WTC11 (cell line): ENCODE results near the gene ELP5. TPM values are rescaled to one million over a fixed set of nuclear protein-coding genes. Genes with fewer than 3 reads are reported as not detected.
A peak's percentile ranks its signal among the peaks of the same experiment; 100 is the strongest.

Source experiments
- ATF6 ChIP-seq: sonication (generic); formaldehyde crosslinking; IDR thresholded peaks from 2 replicates; pipeline ENCODE4 v1.8.1; 2023; ENCODE audit warnings: mild to moderate bottlenecking, missing genetic modification reagents
- CREB1 ChIP-seq: sonication (generic); formaldehyde crosslinking; IDR thresholded peaks from 2 replicates; pipeline ENCODE4 v1.8.0; 2023; ENCODE audit warnings: mild to moderate bottlenecking, missing genetic modification reagents
- E2F1 ChIP-seq: sonication (generic); formaldehyde crosslinking; IDR thresholded peaks from 2 replicates; pipeline ENCODE4 v1.8.0; 2022; ENCODE audit warnings: mild to moderate bottlenecking, missing genetic modification reagents
- E2F4 ChIP-seq: sonication (generic); formaldehyde crosslinking; IDR thresholded peaks from 2 replicates; pipeline ENCODE4 v1.8.1; 2022; ENCODE audit warnings: low read depth, mild to moderate bottlenecking, moderate library complexity, missing genetic modification reagents, borderline replicate concordance
- EMX1 ChIP-seq: fragments of 250-450 bp; sonication (Bioruptor Pico); IDR thresholded peaks from 2 replicates; pipeline ENCODE4 v1.8.0; 2021; ENCODE audit warnings: mild to moderate bottlenecking
- FOXJ3 ChIP-seq: sonication (generic); formaldehyde crosslinking; IDR thresholded peaks from 2 replicates; pipeline ENCODE4 v1.9.0; 2021; ENCODE audit warnings: missing genetic modification reagents, mild to moderate bottlenecking, borderline replicate concordance
- HMGXB4 ChIP-seq: sonication (generic); formaldehyde crosslinking; IDR thresholded peaks from 2 replicates; pipeline ENCODE4 v1.8.1; 2023; ENCODE audit warnings: mild to moderate bottlenecking, moderate library complexity, missing genetic modification reagents
- NFE2L1 ChIP-seq: sonication (generic); formaldehyde crosslinking; IDR thresholded peaks from 2 replicates; pipeline ENCODE4 v1.8.1; 2023; ENCODE audit warnings: missing genetic modification reagents
- OVOL2 ChIP-seq: fragments of 250-450 bp; sonication (Bioruptor Pico); IDR thresholded peaks from 2 replicates; pipeline ENCODE4 v1.9.0; 2021; ENCODE audit warnings: mild to moderate bottlenecking, borderline replicate concordance
- RELA ChIP-seq: sonication (generic); formaldehyde crosslinking; IDR thresholded peaks from 2 replicates; pipeline ENCODE4 v1.8.1; 2022; ENCODE audit warnings: missing genetic modification reagents, mild to moderate bottlenecking, borderline replicate concordance
- TCF7 ChIP-seq: sonication (generic); formaldehyde crosslinking; IDR thresholded peaks from 2 replicates; pipeline ENCODE4 v1.8.0; 2022; ENCODE audit warnings: mild to moderate bottlenecking, low read depth, missing genetic modification reagents, moderate library complexity
- TEAD4 ChIP-seq: sonication (generic); formaldehyde crosslinking; IDR thresholded peaks from 2 replicates; pipeline ENCODE4 v1.8.0; 2022; ENCODE audit warnings: mild to moderate bottlenecking, missing genetic modification reagents
- ZNF138 ChIP-seq: sonication (generic); formaldehyde crosslinking; conservative IDR thresholded peaks from 2 replicates; pipeline ENCODE4 v1.8.1; 2022; ENCODE audit warnings: mild to moderate bottlenecking, moderate library complexity, missing genetic modification reagents
- ZNF219 ChIP-seq: sonication (generic); formaldehyde crosslinking; IDR thresholded peaks from 2 replicates; pipeline ENCODE4 v1.8.0; 2023; ENCODE audit warnings: missing genetic modification reagents, mild to moderate bottlenecking, borderline replicate concordance
- ZNF232 ChIP-seq: sonication (generic); formaldehyde crosslinking; IDR thresholded peaks from 2 replicates; pipeline ENCODE4 v1.8.0; 2022; ENCODE audit warnings: mild to moderate bottlenecking, missing genetic modification reagents
- ZNF263 ChIP-seq: sonication (generic); formaldehyde crosslinking; IDR thresholded peaks from 2 replicates; pipeline ENCODE4 v1.8.1; 2022; ENCODE audit warnings: low read depth, mild to moderate bottlenecking, moderate library complexity, missing genetic modification reagents
- ZSCAN18 ChIP-seq: fragments of 250-450 bp; sonication (Bioruptor Pico); IDR thresholded peaks from 2 replicates; pipeline ENCODE4 v2.1.2; 2022; ENCODE audit warnings: mild to moderate bottlenecking, moderate library complexity
- total RNA-seq: library from RNA; stranded (reverse); gene quantifications from 3 replicates; pipeline ENCODE4 v1.2.3, GENCODE V29; 2021
- TF ChIP-seq, protein P1 (sequence below): sonication (generic); formaldehyde crosslinking; conservative IDR thresholded peaks from 2 replicates; pipeline ENCODE4 v1.8.1; 2023; ENCODE audit warnings: mild to moderate bottlenecking, low read depth, missing genetic modification reagents, moderate library complexity
- TF ChIP-seq, protein P2 (sequence below): sonication (generic); formaldehyde crosslinking; IDR thresholded peaks from 2 replicates; pipeline ENCODE4 v1.8.0; 2023; ENCODE audit warnings: missing genetic modification reagents, mild to moderate bottlenecking, borderline replicate concordance
- TF ChIP-seq, protein P3 (sequence below): sonication (generic); formaldehyde crosslinking; IDR thresholded peaks from 2 replicates; pipeline ENCODE4 v1.8.0; 2022; ENCODE audit warnings: mild to moderate bottlenecking, missing genetic modification reagents
- TF ChIP-seq, protein P4 (sequence below): sonication (generic); formaldehyde crosslinking; IDR thresholded peaks from 2 replicates; pipeline ENCODE4 v1.8.0; 2022; ENCODE audit warnings: mild to moderate bottlenecking, missing genetic modification reagents

ELP5 gene
- total RNA-seq, 1 experiment from 2014 or later = 101 TPM

GRCh38 chr17:7252176-7253043 lies at the start of gene ELP5 (continued):
- TF ChIP-seq, protein P1, sequence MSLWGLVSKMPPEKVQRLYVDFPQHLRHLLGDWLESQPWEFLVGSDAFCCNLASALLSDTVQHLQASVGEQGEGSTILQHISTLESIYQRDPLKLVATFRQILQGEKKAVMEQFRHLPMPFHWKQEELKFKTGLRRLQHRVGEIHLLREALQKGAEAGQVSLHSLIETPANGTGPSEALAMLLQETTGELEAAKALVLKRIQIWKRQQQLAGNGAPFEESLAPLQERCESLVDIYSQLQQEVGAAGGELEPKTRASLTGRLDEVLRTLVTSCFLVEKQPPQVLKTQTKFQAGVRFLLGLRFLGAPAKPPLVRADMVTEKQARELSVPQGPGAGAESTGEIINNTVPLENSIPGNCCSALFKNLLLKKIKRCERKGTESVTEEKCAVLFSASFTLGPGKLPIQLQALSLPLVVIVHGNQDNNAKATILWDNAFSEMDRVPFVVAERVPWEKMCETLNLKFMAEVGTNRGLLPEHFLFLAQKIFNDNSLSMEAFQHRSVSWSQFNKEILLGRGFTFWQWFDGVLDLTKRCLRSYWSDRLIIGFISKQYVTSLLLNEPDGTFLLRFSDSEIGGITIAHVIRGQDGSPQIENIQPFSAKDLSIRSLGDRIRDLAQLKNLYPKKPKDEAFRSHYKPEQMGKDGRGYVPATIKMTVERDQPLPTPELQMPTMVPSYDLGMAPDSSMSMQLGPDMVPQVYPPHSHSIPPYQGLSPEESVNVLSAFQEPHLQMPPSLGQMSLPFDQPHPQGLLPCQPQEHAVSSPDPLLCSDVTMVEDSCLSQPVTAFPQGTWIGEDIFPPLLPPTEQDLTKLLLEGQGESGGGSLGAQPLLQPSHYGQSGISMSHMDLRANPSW (CRISPR knock-in tag) = no peak
- TF ChIP-seq RELA (CRISPR knock-in tag) = peak; percentile 39; the same call in 1 of the 2 replicates
- no peak for TF ChIP-seq E2F1
- TF ChIP-seq ZNF232 = no peak
- peak; percentile 87 for TF ChIP-seq CREB1 (CRISPR knock-in tag)
- no peak for TF ChIP-seq ZSCAN18 (CRISPR knock-in tag)
- TF ChIP-seq, protein P2, sequence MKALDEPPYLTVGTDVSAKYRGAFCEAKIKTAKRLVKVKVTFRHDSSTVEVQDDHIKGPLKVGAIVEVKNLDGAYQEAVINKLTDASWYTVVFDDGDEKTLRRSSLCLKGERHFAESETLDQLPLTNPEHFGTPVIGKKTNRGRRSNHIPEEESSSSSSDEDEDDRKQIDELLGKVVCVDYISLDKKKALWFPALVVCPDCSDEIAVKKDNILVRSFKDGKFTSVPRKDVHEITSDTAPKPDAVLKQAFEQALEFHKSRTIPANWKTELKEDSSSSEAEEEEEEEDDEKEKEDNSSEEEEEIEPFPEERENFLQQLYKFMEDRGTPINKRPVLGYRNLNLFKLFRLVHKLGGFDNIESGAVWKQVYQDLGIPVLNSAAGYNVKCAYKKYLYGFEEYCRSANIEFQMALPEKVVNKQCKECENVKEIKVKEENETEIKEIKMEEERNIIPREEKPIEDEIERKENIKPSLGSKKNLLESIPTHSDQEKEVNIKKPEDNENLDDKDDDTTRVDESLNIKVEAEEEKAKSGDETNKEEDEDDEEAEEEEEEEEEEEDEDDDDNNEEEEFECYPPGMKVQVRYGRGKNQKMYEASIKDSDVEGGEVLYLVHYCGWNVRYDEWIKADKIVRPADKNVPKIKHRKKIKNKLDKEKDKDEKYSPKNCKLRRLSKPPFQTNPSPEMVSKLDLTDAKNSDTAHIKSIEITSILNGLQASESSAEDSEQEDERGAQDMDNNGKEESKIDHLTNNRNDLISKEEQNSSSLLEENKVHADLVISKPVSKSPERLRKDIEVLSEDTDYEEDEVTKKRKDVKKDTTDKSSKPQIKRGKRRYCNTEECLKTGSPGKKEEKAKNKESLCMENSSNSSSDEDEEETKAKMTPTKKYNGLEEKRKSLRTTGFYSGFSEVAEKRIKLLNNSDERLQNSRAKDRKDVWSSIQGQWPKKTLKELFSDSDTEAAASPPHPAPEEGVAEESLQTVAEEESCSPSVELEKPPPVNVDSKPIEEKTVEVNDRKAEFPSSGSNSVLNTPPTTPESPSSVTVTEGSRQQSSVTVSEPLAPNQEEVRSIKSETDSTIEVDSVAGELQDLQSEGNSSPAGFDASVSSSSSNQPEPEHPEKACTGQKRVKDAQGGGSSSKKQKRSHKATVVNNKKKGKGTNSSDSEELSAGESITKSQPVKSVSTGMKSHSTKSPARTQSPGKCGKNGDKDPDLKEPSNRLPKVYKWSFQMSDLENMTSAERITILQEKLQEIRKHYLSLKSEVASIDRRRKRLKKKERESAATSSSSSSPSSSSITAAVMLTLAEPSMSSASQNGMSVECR (CRISPR knock-in tag) = peak; percentile 78; the same call in 1 of the 2 replicates
- TF ChIP-seq, protein P3, sequence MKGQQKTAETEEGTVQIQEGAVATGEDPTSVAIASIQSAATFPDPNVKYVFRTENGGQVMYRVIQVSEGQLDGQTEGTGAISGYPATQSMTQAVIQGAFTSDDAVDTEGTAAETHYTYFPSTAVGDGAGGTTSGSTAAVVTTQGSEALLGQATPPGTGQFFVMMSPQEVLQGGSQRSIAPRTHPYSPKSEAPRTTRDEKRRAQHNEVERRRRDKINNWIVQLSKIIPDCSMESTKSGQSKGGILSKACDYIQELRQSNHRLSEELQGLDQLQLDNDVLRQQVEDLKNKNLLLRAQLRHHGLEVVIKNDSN (CRISPR knock-in tag) = no peak
- TF ChIP-seq ZNF263 = peak; percentile 93
- TF ChIP-seq ZNF138 (CRISPR knock-in tag) = no peak
- no peak for TF ChIP-seq E2F4 (CRISPR knock-in tag)
- TF ChIP-seq FOXJ3 (CRISPR knock-in tag) = no peak
- 0 out of 2 replicates have a peak, but pooled peaks have one; percentile 30 for TF ChIP-seq EMX1 (CRISPR knock-in tag)
- TF ChIP-seq TCF7 (CRISPR knock-in tag) = no peak
- TF ChIP-seq HMGXB4 = peak; percentile 63; the same call in 1 of the 2 replicates
- TF ChIP-seq ZNF219 (CRISPR knock-in tag) = no peak
- TF ChIP-seq, protein P4, sequence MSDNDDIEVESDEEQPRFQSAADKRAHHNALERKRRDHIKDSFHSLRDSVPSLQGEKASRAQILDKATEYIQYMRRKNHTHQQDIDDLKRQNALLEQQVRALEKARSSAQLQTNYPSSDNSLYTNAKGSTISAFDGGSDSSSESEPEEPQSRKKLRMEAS (CRISPR knock-in tag) = peak; percentile 42
- no peak for TF ChIP-seq TEAD4 (CRISPR knock-in tag)
- no peak for TF ChIP-seq OVOL2 (CRISPR knock-in tag)
- TF ChIP-seq ATF6 (CRISPR knock-in tag) = no peak
- TF ChIP-seq NFE2L1 = no peak
